GM12872 (cell line): ENCODE data around the gene COL4A2.

Experiments
- CTCF ChIP-seq: IDR thresholded peaks from 3 replicates; pipeline ENCODE4 v1.5.1; 2011; ENCODE audit warnings: low read depth, mild to moderate bottlenecking, low read length, moderate library complexity; ENCODE audit not compliant: insufficient read depth

Gene COL4A2

GRCh38 chr13:110323172-110323891 lies 16.2 kb downstream of the COL4A2 start:
- no peak for TF ChIP-seq CTCF

GRCh38 chr13:110324026-110324749 lies 17.1 kb downstream of the COL4A2 start:
- no peak for TF ChIP-seq CTCF

GRCh38 chr13:110326263-110326904 lies 19.3 kb downstream of the COL4A2 start:
- TF ChIP-seq CTCF = no peak

GRCh38 chr13:110327051-110327721 lies 20.1 kb downstream of the COL4A2 start:
- TF ChIP-seq CTCF = no peak

- no peak for TF ChIP-seq CTCF
Observed at GRCh38 chr13:110328573-110328972, 21.5 kb downstream of the COL4A2 start.

GRCh38 chr13:110329258-110329657 lies 22.2 kb downstream of the COL4A2 start:
- TF ChIP-seq CTCF = no peak
